T47D (cell line): ENCODE results near the gene HPSE2.
"Not testable (repeated sequence)": the region's sequence is repeated elsewhere in the genome, so short reads cannot be mapped to it uniquely, and the experiment has no call there.

ENCODE experiments used
- DNase-seq, 2 experiments: peaks; one replicate each; pipeline versions ENCODE4 v3.0.0 to v3.0.0-alpha.2; 2011 to 2012; ENCODE audit warnings: low read depth in 1 of 2, low spot score in 1 of 2
- JUND ChIP-seq: IDR thresholded peaks from 2 replicates; pipeline ENCODE4 v1.6.1; 2012; ENCODE audit warnings: low read depth
- in situ Hi-C: cut with HindIII; loops from 2 replicates; pipeline ENCODE4 v1.10.0; 2016; ENCODE audit warnings: low sequenced_read_pairs, low pct_unique_long_range_greater_than_20kb

The HPSE2 gene

GRCh38 chr10:99042051-99042771, 193.4 kb downstream of the HPSE2 start:
- DNase-seq = no peak
- no peak for TF ChIP-seq JUND
- in situ Hi-C loops = no loop called here

GRCh38 chr10:99041468-99041867, 194.2 kb downstream of the HPSE2 start:
- TF ChIP-seq JUND = no peak
- in situ Hi-C loops = no loop called here
- DNase-seq = no peak

GRCh38 chr10:99013885-99014284, 221.8 kb downstream of the HPSE2 start:
- DNase-seq = no peak
- in situ Hi-C loops = no loop called here
- no peak for TF ChIP-seq JUND

GRCh38 chr10:99010286-99010685, 225.4 kb downstream of the HPSE2 start:
- no peak for TF ChIP-seq JUND
- DNase-seq = no peak
- in situ Hi-C loops = no loop called here

- in situ Hi-C loops = no loop called here
- no peak for TF ChIP-seq JUND
- no peak for DNase-seq
Measured at GRCh38 chr10:99008054-99008453, 227.6 kb downstream of the HPSE2 start.

DNA sequence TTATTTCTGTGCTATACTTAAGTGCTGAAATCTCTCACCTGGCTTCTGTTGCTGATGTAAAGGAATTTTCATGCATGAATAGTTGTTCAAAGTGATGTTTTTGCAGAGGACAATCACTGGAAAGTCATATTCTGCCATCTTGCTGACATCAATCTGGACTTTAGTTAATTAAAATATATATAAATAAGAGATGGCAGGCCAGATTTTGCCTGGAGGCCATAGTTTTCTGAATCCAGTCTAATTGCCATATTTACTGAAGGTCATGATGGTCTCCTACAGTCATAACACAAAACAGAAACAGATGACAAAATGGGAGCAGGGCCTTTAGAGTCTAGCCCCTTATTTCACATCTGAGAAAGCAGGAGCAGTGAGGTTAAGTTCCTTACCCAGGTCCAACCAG, 228.2 kb downstream of the HPSE2 start:
- no peak for DNase-seq
- in situ Hi-C loops = no loop called here
- no peak for TF ChIP-seq JUND

- no peak for DNase-seq
- TF ChIP-seq JUND = no peak
- in situ Hi-C loops = no loop called here
Measured at GRCh38 chr10:99005254-99005653, 230.4 kb downstream of the HPSE2 start.

- in situ Hi-C loops = no loop called here
- TF ChIP-seq JUND = no peak
- no peak for DNase-seq
Measured at GRCh38 chr10:99004738-99005137, 230.9 kb downstream of the HPSE2 start.

DNA sequence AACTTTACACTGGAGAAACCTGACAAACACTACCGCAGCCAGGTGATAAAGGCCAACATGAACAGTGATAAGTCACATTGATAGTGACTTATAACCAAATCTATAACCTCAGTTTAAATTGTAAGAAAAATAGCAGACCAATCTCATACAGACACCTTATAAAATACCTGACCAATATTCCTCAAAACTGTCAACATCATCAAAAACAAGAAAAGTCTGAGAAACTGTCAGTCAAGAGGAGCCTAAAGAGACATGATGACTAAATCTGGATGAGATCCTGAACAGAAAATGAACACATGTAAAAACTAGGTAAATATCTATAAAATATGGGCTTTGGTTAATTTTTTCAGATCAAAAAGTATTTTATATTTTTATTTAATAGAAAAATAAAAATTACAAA, 233.3 kb downstream of the HPSE2 start:
- no peak for TF ChIP-seq JUND
- in situ Hi-C loops = no loop called here
- no peak for DNase-seq

GRCh38 chr10:98997596-98997995, 238.1 kb downstream of the HPSE2 start:
- no peak for DNase-seq
- in situ Hi-C loops = no loop called here
- no peak for TF ChIP-seq JUND

GRCh38 chr10:98994030-98994429, 241.6 kb downstream of the HPSE2 start:
- DNase-seq = no peak
- in situ Hi-C loops = no loop called here
- TF ChIP-seq JUND = no peak

- in situ Hi-C loops, DNase-seq: not testable (repeated sequence)
Measured at GRCh38 chr10:98983751-98984150, 251.9 kb downstream of the HPSE2 start.

DNA sequence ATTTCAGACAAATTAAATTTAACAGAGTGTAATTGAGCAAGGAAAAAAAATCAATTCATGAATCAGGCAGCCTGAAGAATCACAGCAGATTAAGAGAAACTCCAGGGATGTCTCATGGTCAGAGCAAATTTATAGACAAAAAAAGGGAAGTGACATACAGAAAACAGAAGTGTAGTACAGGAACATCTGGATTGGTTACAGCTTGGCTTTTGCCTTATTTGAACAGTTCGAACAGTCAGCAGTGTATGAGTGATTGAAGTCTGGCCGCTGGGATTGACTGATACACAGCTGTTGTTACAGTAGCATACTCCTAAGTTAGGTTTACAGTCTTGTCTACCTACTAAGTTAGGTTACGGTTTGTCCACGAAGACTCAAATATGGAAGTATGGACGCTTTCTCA, 255.3 kb downstream of the HPSE2 start:
- no peak for TF ChIP-seq JUND
- DNase-seq = no peak
- in situ Hi-C loops = no loop called here

DNA sequence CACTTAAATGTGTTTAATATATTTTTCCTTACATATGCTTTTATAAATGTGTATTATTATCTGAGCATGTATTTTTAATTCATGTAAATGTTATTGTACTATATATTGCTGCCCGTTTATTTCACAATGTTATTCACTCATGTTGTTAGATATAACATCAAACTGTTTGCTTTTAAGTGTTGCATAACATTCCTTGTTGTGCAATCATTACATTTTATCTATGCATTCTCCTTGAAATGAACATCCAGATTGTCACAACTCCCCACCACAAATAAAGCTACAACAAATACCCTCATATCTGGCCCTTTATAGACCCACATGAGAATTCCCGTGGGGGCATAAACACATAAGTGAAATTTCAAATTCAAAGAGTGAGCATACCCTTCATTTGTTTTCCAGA, 264.2 kb downstream of the HPSE2 start:
- in situ Hi-C loops = no loop called here
- TF ChIP-seq JUND = no peak
- DNase-seq = no peak
